Adipocyte (in vitro differentiated cells): Measurements from ENCODE around the gene PLS3.
A peak's percentile ranks its signal among the peaks of the same experiment; 100 is the strongest.

Experiments
- DNase-seq: peaks from one replicate; pipeline ENCODE4 v3.0.0-alpha.2; 2015; ENCODE audit warnings: low read depth
- H3K27me3 ChIP-seq: replicated peaks from 2 replicates; pipeline ENCODE4 v1.7.0; 2013; ENCODE audit warnings: mild to moderate bottlenecking, low read length, moderate library complexity; ENCODE audit not compliant: control insufficient read depth, insufficient read depth
- H3K36me3 ChIP-seq: 2 replicates; pipeline ENCODE4 v1.7.0; 2013; ENCODE audit warnings: low read length, mild to moderate bottlenecking, moderate library complexity; ENCODE audit not compliant: control insufficient read depth, insufficient read depth, severe bottlenecking
- H3K4me1 ChIP-seq: 2 replicates; pipeline ENCODE4 v1.7.0; 2013; ENCODE audit warnings: mild to moderate bottlenecking, low read length, moderate library complexity; ENCODE audit not compliant: control insufficient read depth, insufficient read depth
- H3K4me3 ChIP-seq: 2 replicates; pipeline ENCODE4 v1.7.0; 2013; ENCODE audit warnings: mild to moderate bottlenecking, low read length, moderate library complexity
- H3K9ac ChIP-seq: 2 replicates; pipeline ENCODE4 v1.7.0; 2013; ENCODE audit warnings: mild to moderate bottlenecking, low read length, moderate library complexity
- H3K9me3 ChIP-seq: 2 replicates; pipeline ENCODE4 v1.7.0; 2013; ENCODE audit warnings: mild to moderate bottlenecking, low read length, moderate library complexity; ENCODE audit not compliant: control insufficient read depth

Gene PLS3

GRCh38 chrX:115650449-115650848, 89.5 kb downstream of the PLS3 start:
- Histone ChIP-seq H3K27me3 (peaks cover 3% of the 10 kb centered on the region), H3K4me3 (no peak overlapping the region), H3K9me3 (no peaks in the 10 kb centered on the region), H3K36me3 (peaks cover 39% of the 10 kb centered on the region), H3K9ac (no peak overlapping the region), H3K4me1 (peaks cover 3% of the 10 kb centered on the region)
- DNase-seq = peak; percentile 58

DNA sequence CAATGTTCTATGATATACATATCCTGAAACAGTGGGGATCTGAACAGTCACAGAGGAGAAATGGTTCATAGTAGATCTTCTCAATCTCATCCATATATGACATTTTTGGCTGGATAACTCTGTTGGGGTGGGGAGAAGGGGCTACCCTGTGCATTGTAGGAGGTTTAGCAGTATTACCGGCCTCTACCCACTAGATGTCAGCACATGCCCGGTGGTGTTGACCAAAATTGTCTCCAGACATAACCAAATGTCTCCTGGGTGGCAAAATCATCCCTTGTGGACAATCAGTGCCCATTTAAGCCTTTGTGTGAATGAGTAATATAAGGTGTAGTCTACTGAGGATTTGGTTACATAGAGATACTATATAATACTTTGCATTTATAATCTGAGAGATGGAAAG, 89.9 kb downstream of the PLS3 start:
- no peak overlapping the region for H3K9ac ChIP-seq
- H3K4me3 ChIP-seq = no peak overlapping the region
- H3K4me1 ChIP-seq = peaks cover 3% of the 10 kb centered on the region
- DNase-seq = peak; percentile 80
- no peaks in the 10 kb centered on the region for H3K9me3 ChIP-seq
- peaks cover 7% of the 10 kb centered on the region for H3K27me3 ChIP-seq
- peaks cover 34% of the 10 kb centered on the region for H3K36me3 ChIP-seq

DNA sequence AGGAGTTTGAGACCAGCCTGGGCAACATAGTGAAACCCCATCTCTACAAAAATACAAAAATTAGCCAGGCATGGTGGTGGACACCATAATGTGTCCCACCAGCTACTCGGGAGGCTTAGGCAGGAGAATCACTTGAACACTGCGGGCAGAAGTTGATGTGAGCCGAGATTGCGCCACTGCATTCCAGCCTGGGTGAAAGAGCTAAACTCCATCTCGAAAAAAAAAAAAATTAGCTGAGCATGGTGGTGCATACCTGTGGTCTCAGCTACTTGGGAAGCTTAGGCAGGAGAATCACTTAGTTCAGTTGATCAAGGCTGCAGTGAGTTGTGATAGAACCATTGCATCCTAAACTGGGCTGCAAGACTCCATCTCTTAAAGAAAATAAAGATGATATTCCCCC, 91.2 kb downstream of the PLS3 start:
- Histone ChIP-seq H3K27me3 (peaks cover 9% of the 10 kb centered on the region), H3K4me1 (peaks cover 3% of the 10 kb centered on the region), H3K9ac (no peak overlapping the region), H3K36me3 (peaks cover 23% of the 10 kb centered on the region), H3K9me3 (no peaks in the 10 kb centered on the region), H3K4me3 (no peak overlapping the region)
- DNase-seq = no peak

- Histone ChIP-seq H3K27me3 (no peaks in the 10 kb centered on the region), H3K9me3 (peaks cover 6% of the 10 kb centered on the region), H3K4me1 (no peaks in the 10 kb centered on the region), H3K4me3 (no peak overlapping the region), H3K9ac (no peak overlapping the region), H3K36me3 (no peaks in the 10 kb centered on the region)
- DNase-seq = no peak
Measured at GRCh38 chrX:115665122-115665521, 104.1 kb downstream of the PLS3 start.

GRCh38 chrX:115679460-115679859, 118.5 kb downstream of the PLS3 start:
- H3K9ac ChIP-seq = no peak overlapping the region
- H3K4me3 ChIP-seq = no peak overlapping the region
- H3K4me1 ChIP-seq = no peaks in the 10 kb centered on the region
- H3K9me3 ChIP-seq = peaks cover 7% of the 10 kb centered on the region
- H3K27me3 ChIP-seq = peaks cover 14% of the 10 kb centered on the region
- DNase-seq = peak; percentile 68
- no peaks in the 10 kb centered on the region for H3K36me3 ChIP-seq

DNA sequence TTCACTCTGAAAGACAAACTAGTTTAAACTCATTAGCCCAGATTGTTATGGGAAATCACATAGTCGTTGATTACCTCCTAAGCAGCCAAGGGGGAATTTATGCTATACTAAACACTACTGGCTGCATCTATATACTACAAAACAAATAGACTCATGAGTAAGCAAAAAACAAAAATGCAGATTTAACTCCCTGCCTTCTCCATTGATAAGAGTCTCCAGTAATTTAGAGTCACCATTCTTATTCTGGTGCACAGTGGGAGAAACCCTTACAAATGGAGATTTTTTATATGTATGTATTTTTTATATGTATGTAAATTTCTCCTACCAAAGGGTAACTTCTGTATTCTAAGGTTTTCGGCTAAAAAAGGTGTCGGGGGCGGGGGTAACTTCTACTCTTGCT, 126.6 kb downstream of the PLS3 start:
- no peak for DNase-seq
- no peak overlapping the region for H3K4me3 ChIP-seq
- H3K4me1 ChIP-seq = peaks cover 4% of the 10 kb centered on the region

DNA sequence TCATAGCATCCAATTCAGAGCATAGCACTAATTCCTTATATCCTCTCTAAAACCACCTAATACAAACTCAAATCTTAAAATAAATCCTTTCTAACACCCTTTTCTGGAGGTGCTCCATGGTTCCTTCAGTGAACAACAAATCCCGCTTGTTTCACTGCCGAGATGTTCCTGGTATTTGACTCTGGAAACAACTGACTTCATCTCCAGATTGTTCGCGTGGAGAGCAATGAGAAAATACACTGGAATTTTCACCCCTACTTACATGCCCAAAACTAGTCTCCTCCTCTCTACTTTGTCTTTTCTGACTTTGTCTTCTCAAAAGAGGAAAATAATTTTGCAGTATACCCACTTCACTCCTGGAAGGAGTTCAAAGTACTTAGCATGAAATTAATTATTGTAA, 129.0 kb downstream of the PLS3 start:
- Histone ChIP-seq H3K9ac (peak overlapping the region; percentile 64), H3K4me1 (peaks cover 4% of the 10 kb centered on the region), H3K27me3 (peaks cover 42% of the 10 kb centered on the region), H3K9me3 (no peaks in the 10 kb centered on the region), H3K4me3 (peak overlapping the region; percentile 68), H3K36me3 (no peaks in the 10 kb centered on the region)
- peak; percentile 6 for DNase-seq

More for the DNA sequence above, 126.6 kb downstream of the PLS3 start:
- Histone ChIP-seq H3K9me3 (no peaks in the 10 kb centered on the region), H3K27me3 (peaks cover 24% of the 10 kb centered on the region), H3K36me3 (no peaks in the 10 kb centered on the region), H3K9ac (no peak overlapping the region)

GRCh38 chrX:115690511-115691216, 129.7 kb downstream of the PLS3 start:
- H3K27me3 ChIP-seq = peaks cover 47% of the 10 kb centered on the region
- peaks cover 4% of the 10 kb centered on the region for H3K4me1 ChIP-seq
- H3K36me3 ChIP-seq = no peaks in the 10 kb centered on the region
- H3K4me3 ChIP-seq = peak overlapping the region; percentile 68
- H3K9ac ChIP-seq = peak overlapping the region; percentile 64
- H3K9me3 ChIP-seq = no peaks in the 10 kb centered on the region
- peak; percentile 91 for DNase-seq

- no peak overlapping the region for H3K4me3 ChIP-seq
- H3K27me3 ChIP-seq = peaks cover 47% of the 10 kb centered on the region
- DNase-seq = no peak
- H3K9me3 ChIP-seq = no peaks in the 10 kb centered on the region
- H3K4me1 ChIP-seq = peaks cover 4% of the 10 kb centered on the region
- H3K36me3 ChIP-seq = no peaks in the 10 kb centered on the region
- no peak overlapping the region for H3K9ac ChIP-seq
Measured at GRCh38 chrX:115693476-115693875, 132.5 kb downstream of the PLS3 start.

GRCh38 chrX:115694028-115694427, 133.1 kb downstream of the PLS3 start:
- Histone ChIP-seq H3K4me1 (peaks cover 4% of the 10 kb centered on the region), H3K36me3 (no peaks in the 10 kb centered on the region), H3K27me3 (peaks cover 42% of the 10 kb centered on the region), H3K9me3 (no peaks in the 10 kb centered on the region), H3K9ac (no peak overlapping the region), H3K4me3 (no peak overlapping the region)
- no peak for DNase-seq

DNA sequence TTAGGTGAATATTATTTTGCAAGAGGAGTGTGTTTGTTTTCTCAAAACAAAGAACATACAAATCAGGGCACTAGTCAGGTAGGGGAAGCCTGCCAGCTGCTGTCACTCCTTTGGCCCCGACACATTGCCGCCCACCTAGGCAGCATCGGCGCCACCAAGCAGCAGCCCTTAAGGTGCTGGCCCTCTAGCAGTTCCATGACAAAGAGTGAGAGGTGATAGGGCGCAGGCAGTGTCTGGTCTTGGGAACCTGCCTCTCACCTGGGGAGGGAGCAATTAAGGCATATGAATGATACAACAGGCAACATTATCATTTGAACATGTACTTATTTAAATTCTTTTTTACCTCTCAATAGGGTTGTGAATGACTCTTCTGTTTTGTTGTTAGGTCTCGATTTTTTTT, 135.1 kb downstream of the PLS3 start:
- Histone ChIP-seq H3K9me3 (no peaks in the 10 kb centered on the region), H3K4me1 (no peaks in the 10 kb centered on the region), H3K27me3 (peaks cover 40% of the 10 kb centered on the region), H3K9ac (no peak overlapping the region), H3K4me3 (no peak overlapping the region), H3K36me3 (no peaks in the 10 kb centered on the region)
- DNase-seq = no peak

DNA sequence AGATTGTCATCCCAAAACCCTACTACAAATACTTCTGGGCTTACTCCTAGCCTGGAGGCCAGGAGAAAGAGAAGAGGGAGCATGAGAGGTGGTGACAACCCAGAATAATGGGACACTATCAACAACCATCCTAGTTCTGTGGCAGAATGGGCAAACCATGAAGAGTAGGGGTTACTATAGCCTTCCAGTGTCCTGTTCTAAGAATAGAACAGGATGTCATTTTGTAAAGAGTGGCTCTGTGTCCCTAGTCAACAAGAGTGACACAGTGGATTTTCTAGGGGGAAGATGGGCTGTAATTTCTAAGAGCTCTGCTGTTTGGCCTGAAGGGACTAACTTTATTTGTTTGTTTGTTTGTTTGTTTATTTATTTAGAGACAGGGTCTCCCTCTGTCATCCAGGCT, 136.0 kb downstream of the PLS3 start:
- no peak for DNase-seq
- H3K36me3 ChIP-seq = no peaks in the 10 kb centered on the region
- no peak overlapping the region for H3K9ac ChIP-seq
- H3K9me3 ChIP-seq = no peaks in the 10 kb centered on the region
- H3K4me1 ChIP-seq = no peaks in the 10 kb centered on the region
- peaks cover 38% of the 10 kb centered on the region for H3K27me3 ChIP-seq
- H3K4me3 ChIP-seq = no peak overlapping the region
